Measurements from ENCODE around the gene RBBP8.

DNA sequence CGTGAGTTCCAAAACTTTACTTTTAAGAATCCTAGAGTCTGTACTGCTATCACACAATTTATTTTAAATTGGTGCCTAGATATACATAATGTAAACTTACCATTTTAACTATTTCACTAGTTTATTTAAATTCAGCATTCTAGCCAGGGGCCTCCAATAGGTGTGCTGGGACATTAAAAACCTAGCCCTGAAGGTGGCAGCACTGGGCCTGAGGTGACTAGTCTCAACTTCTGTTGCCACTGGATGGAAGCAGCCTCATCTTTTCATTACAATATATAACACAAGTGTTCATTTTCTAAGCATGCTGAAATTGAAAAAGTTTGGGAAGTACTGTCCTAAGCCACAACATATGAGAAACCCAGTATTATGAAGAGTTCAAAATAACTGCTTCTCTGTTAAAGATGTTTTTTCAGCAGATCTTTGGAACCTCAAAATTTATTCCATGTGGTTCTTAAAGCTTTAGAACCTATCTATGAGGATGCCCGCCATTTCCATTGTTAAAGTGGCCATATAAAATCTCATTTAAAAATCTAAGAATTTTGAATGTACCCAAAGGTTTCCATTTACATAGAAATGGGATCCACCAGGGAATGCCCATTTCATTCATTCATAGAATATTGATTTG lies 2.9 kb upstream of the RBBP8 start:
- TF ChIP-seq OSR1 (CRISPR knock-in tag; IDR thresholded peaks at IDR 0.05), result no peak
- no peak for TF ChIP-seq TCF4 (CRISPR knock-in tag; IDR thresholded peaks at IDR 0.05; ENCODE audit: borderline replicate concordance)
- no peak for TF ChIP-seq ISL1 (CRISPR knock-in tag; IDR thresholded peaks at IDR 0.05)
- TF ChIP-seq, protein P1, sequence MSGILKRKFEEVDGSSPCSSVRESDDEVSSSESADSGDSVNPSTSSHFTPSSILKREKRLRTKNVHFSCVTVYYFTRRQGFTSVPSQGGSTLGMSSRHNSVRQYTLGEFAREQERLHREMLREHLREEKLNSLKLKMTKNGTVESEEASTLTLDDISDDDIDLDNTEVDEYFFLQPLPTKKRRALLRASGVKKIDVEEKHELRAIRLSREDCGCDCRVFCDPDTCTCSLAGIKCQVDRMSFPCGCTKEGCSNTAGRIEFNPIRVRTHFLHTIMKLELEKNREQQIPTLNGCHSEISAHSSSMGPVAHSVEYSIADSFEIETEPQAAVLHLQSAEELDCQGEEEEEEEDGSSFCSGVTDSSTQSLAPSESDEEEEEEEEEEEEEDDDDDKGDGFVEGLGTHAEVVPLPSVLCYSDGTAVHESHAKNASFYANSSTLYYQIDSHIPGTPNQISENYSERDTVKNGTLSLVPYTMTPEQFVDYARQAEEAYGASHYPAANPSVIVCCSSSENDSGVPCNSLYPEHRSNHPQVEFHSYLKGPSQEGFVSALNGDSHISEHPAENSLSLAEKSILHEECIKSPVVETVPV (CRISPR knock-in tag; IDR thresholded peaks at IDR 0.05), result no peak
- no peak for TF ChIP-seq ZFP30 (CRISPR knock-in tag; IDR thresholded peaks at IDR 0.05)
- TF ChIP-seq ZFP3 (CRISPR knock-in tag; IDR thresholded peaks at IDR 0.05), result no peak
- TF ChIP-seq ZC3H10 (CRISPR knock-in tag; IDR thresholded peaks at IDR 0.05), result no peak
- no peak for TF ChIP-seq ZNF565 (CRISPR knock-in tag; conservative IDR thresholded peaks at IDR 0.05; ENCODE audit: low read depth)
- TF ChIP-seq, protein P2, sequence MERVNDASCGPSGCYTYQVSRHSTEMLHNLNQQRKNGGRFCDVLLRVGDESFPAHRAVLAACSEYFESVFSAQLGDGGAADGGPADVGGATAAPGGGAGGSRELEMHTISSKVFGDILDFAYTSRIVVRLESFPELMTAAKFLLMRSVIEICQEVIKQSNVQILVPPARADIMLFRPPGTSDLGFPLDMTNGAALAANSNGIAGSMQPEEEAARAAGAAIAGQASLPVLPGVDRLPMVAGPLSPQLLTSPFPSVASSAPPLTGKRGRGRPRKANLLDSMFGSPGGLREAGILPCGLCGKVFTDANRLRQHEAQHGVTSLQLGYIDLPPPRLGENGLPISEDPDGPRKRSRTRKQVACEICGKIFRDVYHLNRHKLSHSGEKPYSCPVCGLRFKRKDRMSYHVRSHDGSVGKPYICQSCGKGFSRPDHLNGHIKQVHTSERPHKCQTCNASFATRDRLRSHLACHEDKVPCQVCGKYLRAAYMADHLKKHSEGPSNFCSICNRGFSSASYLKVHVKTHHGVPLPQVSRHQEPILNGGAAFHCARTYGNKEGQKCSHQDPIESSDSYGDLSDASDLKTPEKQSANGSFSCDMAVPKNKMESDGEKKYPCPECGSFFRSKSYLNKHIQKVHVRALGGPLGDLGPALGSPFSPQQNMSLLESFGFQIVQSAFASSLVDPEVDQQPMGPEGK (CRISPR knock-in tag; IDR thresholded peaks at IDR 0.05; ENCODE audit: borderline replicate concordance), result no peak

Measured in SK-N-SH treated with all-trans-retinoic acid at 6 μM for 48 hours (cell line).